Body of pancreas (tissue), 4 donors: ENCODE measurements around the gene ENOX2. TPM values are rescaled to one million over a fixed set of nuclear protein-coding genes. Genes with fewer than 3 reads are reported as not detected.

ENCODE experiments used
- ATAC-seq: fragments of 150-250 bp; one replicate; pipeline ENCODE4 v1.9.1; 2016
- DNase-seq, 4 donors: peaks; one replicate each; pipeline ENCODE4 v3.0.0-alpha.2; 2019
- H3K27ac ChIP-seq, 4 donors: fragments of 200-600 bp; sonication (generic); 1 replicate in 3 of 4; 2 replicates in 1 of 4; pipeline versions ENCODE4 v1.5.1 to v1.6.1; 2016 to 2019; ENCODE audit warnings: mild to moderate bottlenecking in 1 of 4, mixed read lengths in 1 of 4, moderate library complexity in 1 of 4
- H3K27me3 ChIP-seq, 2 donors: fragments of 200-600 bp; sonication (generic); one replicate each; pipeline ENCODE4 v1.6.0; 2016; ENCODE audit warnings: mild to moderate bottlenecking in 1 of 2
- H3K36me3 ChIP-seq, 2 donors: fragments of 200-600 bp; sonication (generic); replicated peaks in 1 of 2; 2 replicates each; pipeline ENCODE4 v1.5.1; 2016; ENCODE audit warnings: low read depth in 2 of 2; ENCODE audit not compliant: insufficient read depth in 1 of 2
- H3K4me1 ChIP-seq: fragments of 200-600 bp; sonication (generic); one replicate; pipeline ENCODE4 v1.6.0; 2016
- H3K4me3 ChIP-seq, 2 donors: fragments of 200-600 bp; sonication (generic); 1 replicate in 1 of 2; 2 replicates in 1 of 2; pipeline ENCODE4 v1.5.1; 2016 to 2019
- H3K9me3 ChIP-seq, 3 donors: fragments of 200-600 bp; sonication (generic); 1 replicate in 2 of 3; 2 replicates in 1 of 3; pipeline ENCODE4 v1.5.1; 2016
- POLR2A ChIP-seq, 3 donors: fragments of 450-650 bp; IDR thresholded peaks; one replicate each; pipeline ENCODE4 v1.6.1; 2016; ENCODE audit warnings: antibody characterized with exemption in 3 of 3, mild to moderate bottlenecking in 2 of 3
- WGBS, 2 donors: methylation state at CpG; one replicate each; pipeline ENCODE4 v1.1.5; 2017; 5-methylcytosine and 5-hydroxymethylcytosine counted together
- intact Hi-C: fragments of 100-400 bp; cut with DNase I; formaldehyde crosslinking; loops from one replicate; pipeline ENCODE4 v1.15.1; 2023
- total RNA-seq, 2 donors: library from RNA; depleted of rRNA; stranded (reverse); fragments of >200 nt; gene quantifications; one replicate each; pipeline ENCODE4 v1.1.0, GENCODE V29; 2016
- TF ChIP-seq, protein P1 (sequence below), 7 experiments: fragments of 450-650 bp in 4 of 7; fragments of 200-600 bp in 3 of 7; sonication (generic) in 3 of 7; IDR thresholded peaks; one replicate each; pipeline ENCODE4 v1.5.1; 2016 to 2019; ENCODE audit warnings: antibody characterized with exemption in 7 of 7

ENOX2 gene
- total RNA-seq, 2 donors from 2014 or later, result 7.9 to 9.1 TPM

DNA sequence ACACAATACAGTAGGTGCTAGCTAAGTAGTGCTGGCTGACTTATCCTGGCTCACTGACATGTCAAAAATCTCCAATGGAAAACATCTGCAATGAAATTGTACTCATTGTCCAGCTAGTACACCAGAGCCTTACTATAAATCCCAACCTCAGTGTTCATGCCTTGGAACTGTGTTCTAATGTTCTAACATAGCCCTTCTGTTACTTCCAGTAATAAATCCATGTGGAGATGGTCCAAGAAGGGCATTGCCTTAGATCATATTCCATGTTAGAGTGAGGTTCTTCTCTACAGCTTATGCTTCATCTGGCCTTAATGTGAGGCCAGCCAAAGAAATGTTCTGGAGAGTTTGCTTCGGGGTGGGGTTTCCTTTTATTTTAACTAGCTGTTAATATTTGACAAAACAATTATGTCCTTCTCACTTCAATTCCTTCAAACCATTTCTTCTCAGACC, 25.1 kb downstream of the ENOX2 start:
- no peak for ATAC-seq
- WGBS, 2 donors, result 42 to 44% methylated on average over 1 of the region's 1 CpG
- no peak overlapping the region for H3K4me3 ChIP-seq
- DNase-seq, result no peak
- TF ChIP-seq POLR2A (IDR thresholded peaks at IDR 0.05), result no peak
- TF ChIP-seq, protein P1, sequence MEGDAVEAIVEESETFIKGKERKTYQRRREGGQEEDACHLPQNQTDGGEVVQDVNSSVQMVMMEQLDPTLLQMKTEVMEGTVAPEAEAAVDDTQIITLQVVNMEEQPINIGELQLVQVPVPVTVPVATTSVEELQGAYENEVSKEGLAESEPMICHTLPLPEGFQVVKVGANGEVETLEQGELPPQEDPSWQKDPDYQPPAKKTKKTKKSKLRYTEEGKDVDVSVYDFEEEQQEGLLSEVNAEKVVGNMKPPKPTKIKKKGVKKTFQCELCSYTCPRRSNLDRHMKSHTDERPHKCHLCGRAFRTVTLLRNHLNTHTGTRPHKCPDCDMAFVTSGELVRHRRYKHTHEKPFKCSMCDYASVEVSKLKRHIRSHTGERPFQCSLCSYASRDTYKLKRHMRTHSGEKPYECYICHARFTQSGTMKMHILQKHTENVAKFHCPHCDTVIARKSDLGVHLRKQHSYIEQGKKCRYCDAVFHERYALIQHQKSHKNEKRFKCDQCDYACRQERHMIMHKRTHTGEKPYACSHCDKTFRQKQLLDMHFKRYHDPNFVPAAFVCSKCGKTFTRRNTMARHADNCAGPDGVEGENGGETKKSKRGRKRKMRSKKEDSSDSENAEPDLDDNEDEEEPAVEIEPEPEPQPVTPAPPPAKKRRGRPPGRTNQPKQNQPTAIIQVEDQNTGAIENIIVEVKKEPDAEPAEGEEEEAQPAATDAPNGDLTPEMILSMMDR (IDR thresholded peaks at IDR 0.05), result no peak
- peaks cover 13% of the 10 kb centered on the region for H3K4me1 ChIP-seq
- H3K27ac ChIP-seq, result no peak overlapping the region
- intact Hi-C loops, result no loop called here
- H3K9me3 ChIP-seq, result no peaks in the 10 kb centered on the region
- H3K36me3 ChIP-seq, result no peaks in the 10 kb centered on the region
- no peaks in the 10 kb centered on the region for H3K27me3 ChIP-seq

- Histone ChIP-seq H3K36me3 (no peaks in the 10 kb centered on the region), H3K27ac (no peak overlapping the region), H3K9me3 (no peaks in the 10 kb centered on the region), H3K4me3 (no peak overlapping the region), H3K4me1 (peaks cover 13% of the 10 kb centered on the region), H3K27me3 (no peaks in the 10 kb centered on the region)
- ATAC-seq (no peak), DNase-seq (no peak)
- TF ChIP-seq, protein P1 (IDR thresholded peaks at IDR 0.05), result no peak
- TF ChIP-seq POLR2A (IDR thresholded peaks at IDR 0.05), result no peak
- intact Hi-C loops, result no loop called here
These were observed 26.8 kb downstream of the ENOX2 start for GRCh38 chrX:130876226-130876625.

GRCh38 chrX:130874751-130875150, 28.3 kb downstream of the ENOX2 start:
- TF ChIP-seq, protein P1 (IDR thresholded peaks at IDR 0.05), result no peak
- no peak for TF ChIP-seq POLR2A (IDR thresholded peaks at IDR 0.05)
- H3K4me3 ChIP-seq, result no peak overlapping the region
- intact Hi-C loops, result no loop called here
- no peak for DNase-seq
- 93 to 100% methylated on average over 2 of the region's 2 CpGs for WGBS, 2 donors
- no peaks in the 10 kb centered on the region for H3K27me3 ChIP-seq
- no peak for ATAC-seq
- peaks cover 13% of the 10 kb centered on the region for H3K4me1 ChIP-seq
- no peaks in the 10 kb centered on the region for H3K9me3 ChIP-seq
- H3K27ac ChIP-seq, result no peak overlapping the region
- H3K36me3 ChIP-seq, result no peaks in the 10 kb centered on the region

DNA sequence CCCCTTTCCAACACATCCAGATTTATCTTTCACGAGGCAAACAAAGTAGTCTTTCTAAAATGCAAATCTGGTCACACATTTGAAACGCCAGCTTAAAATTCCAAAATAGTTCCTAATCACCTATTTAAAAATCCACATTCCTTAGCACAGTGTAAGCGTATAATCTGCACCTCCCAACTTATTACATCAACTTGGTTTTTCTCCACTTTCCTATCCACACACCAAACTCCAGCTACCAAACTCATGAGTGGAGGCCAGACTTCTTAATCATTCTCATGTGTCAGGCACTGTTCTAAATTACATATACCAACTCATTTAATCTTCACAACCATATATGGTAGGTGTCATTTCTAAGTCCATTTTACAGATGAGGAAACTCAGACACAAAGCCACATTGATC, 33.8 kb downstream of the ENOX2 start:
- intact Hi-C loops, result no loop called here
- Histone ChIP-seq H3K4me1 (no peaks in the 10 kb centered on the region), H3K36me3 (no peaks in the 10 kb centered on the region), H3K27me3 (no peaks in the 10 kb centered on the region), H3K9me3 (no peaks in the 10 kb centered on the region), H3K27ac (no peak overlapping the region), H3K4me3 (no peak overlapping the region)
- TF ChIP-seq POLR2A (IDR thresholded peaks at IDR 0.05), result no peak
- TF ChIP-seq, protein P1 (IDR thresholded peaks at IDR 0.05), result no peak
- ATAC-seq (no peak), DNase-seq (no peak)
- WGBS, 2 donors, result 82 to 91% methylated on average over 3 of the region's 3 CpGs

DNA sequence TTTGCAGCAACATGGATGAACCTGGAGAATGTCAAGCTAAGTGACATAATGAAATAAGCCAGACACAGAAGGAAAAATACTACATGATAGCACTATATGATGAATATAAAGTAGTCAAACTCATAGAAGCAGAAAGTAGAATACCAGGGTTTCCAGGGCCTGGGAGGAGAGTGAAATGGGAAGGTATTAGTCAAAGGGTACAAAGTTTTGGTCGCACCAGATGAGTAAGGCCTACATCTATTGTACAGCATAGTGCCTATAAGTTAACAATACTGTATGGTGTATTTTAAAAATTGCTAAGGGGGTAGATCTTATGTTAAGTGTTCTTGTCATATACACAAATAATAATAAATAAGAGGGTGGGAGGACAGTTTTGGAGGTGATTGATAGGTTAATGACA, 41.5 kb downstream of the ENOX2 start:
- 71 to 91% methylated on average over 1 of the region's 1 CpG for WGBS, 2 donors
- intact Hi-C loops, result no loop called here

More for the DNA sequence above, 41.5 kb downstream of the ENOX2 start:
- TF ChIP-seq, protein P1 (IDR thresholded peaks at IDR 0.05), result no peak
- no peak for TF ChIP-seq POLR2A (IDR thresholded peaks at IDR 0.05)
- ATAC-seq, result no peak
- no peaks in the 10 kb centered on the region for H3K36me3 ChIP-seq
- H3K4me1 ChIP-seq, result no peaks in the 10 kb centered on the region
- H3K9me3 ChIP-seq, result no peaks in the 10 kb centered on the region
- H3K27me3 ChIP-seq, result no peaks in the 10 kb centered on the region
- no peak overlapping the region for H3K4me3 ChIP-seq
- no peak overlapping the region for H3K27ac ChIP-seq
- DNase-seq, result no peak
